Loucy (cell line): Measurements from ENCODE around the gene UNC45B.

ENCODE experiments used
- H2AFZ ChIP-seq: fragments of 200-600 bp; sonication (generic); 2 replicates; pipeline ENCODE4 v1.6.0; 2016; ENCODE audit warnings: antibody characterized with exemption, mild to moderate bottlenecking, low read length, moderate library complexity
- H3F3A ChIP-seq: fragments of 200-600 bp; 2 replicates; pipeline ENCODE4 v1.6.0; 2016; ENCODE audit warnings: antibody characterized with exemption, low read depth, mild to moderate bottlenecking
- H3K27me3 ChIP-seq: fragments of 200-600 bp; sonication (generic); 2 replicates; pipeline ENCODE4 v1.6.1; 2014; ENCODE audit warnings: low read length, mild to moderate bottlenecking; ENCODE audit not compliant: insufficient read depth, poor library complexity, severe bottlenecking
- H3K36me3 ChIP-seq: fragments of 200-600 bp; sonication (generic); 2 replicates; pipeline ENCODE4 v1.6.1; 2016; ENCODE audit warnings: low read length; ENCODE audit not compliant: insufficient read depth
- H3K4me1 ChIP-seq: fragments of 200-600 bp; sonication (generic); 2 replicates; pipeline ENCODE4 v1.5.1; 2014; ENCODE audit warnings: low read length, mild to moderate bottlenecking; ENCODE audit not compliant: insufficient read depth, poor library complexity, severe bottlenecking
- H3K4me2 ChIP-seq: fragments of 200-600 bp; sonication (generic); 2 replicates; pipeline ENCODE4 v1.6.0; 2014; ENCODE audit warnings: antibody characterized with exemption, low read length, low read depth, mild to moderate bottlenecking; ENCODE audit not compliant: poor library complexity, severe bottlenecking
- H3K4me3 ChIP-seq: fragments of 200-600 bp; sonication (generic); 2 replicates; pipeline ENCODE4 v1.5.1; 2014; ENCODE audit warnings: low read length, mild to moderate bottlenecking, mixed read lengths; ENCODE audit not compliant: poor library complexity, severe bottlenecking
- H3K79me2 ChIP-seq: fragments of 200-600 bp; sonication (generic); 2 replicates; pipeline ENCODE4 v1.6.1; 2014; ENCODE audit warnings: low read length; ENCODE audit not compliant: insufficient read depth
- H3K9ac ChIP-seq: fragments of 200-600 bp; sonication (generic); 2 replicates; pipeline ENCODE4 v1.6.0; 2014; ENCODE audit warnings: mild to moderate bottlenecking, low read depth, low read length, moderate library complexity; ENCODE audit not compliant: poor library complexity, severe bottlenecking
- H3K9me2 ChIP-seq: fragments of 200-600 bp; sonication (generic); replicated peaks from 2 replicates; pipeline ENCODE4 v1.6.1; 2016; ENCODE audit warnings: low read depth, low read length, mixed read lengths
- H3K9me3 ChIP-seq: fragments of 200-600 bp; sonication (generic); 2 replicates; pipeline ENCODE4 v1.6.1; 2014; ENCODE audit warnings: mild to moderate bottlenecking, antibody characterized with exemption, low read length, low read depth; ENCODE audit not compliant: insufficient read depth
- H4K20me1 ChIP-seq: fragments of 200-600 bp; sonication (generic); 2 replicates; pipeline ENCODE4 v1.6.0; 2014; ENCODE audit warnings: antibody characterized with exemption, low read length, mild to moderate bottlenecking; ENCODE audit not compliant: insufficient read depth, poor library complexity, severe bottlenecking
- CTCF ChIP-seq: fragments of 200-600 bp; sonication (generic); conservative IDR thresholded peaks from 2 replicates; pipeline ENCODE4 v1.5.1; 2014; ENCODE audit warnings: mild to moderate bottlenecking, antibody characterized with exemption, low read length
- EZH2phosphoT487 ChIP-seq: fragments of 200-600 bp; IDR thresholded peaks from 2 replicates; pipeline ENCODE4 v1.6.1; 2018; ENCODE audit warnings: antibody characterized with exemption, mild to moderate bottlenecking, moderate library complexity, borderline replicate concordance

UNC45B gene

GRCh38 chr17:35218915-35219314, 71.3 kb downstream of the UNC45B start:
- peaks cover 21% of the 10 kb centered on the region for H3K4me1 ChIP-seq

GRCh38 chr17:35222452-35222851, 74.8 kb downstream of the UNC45B start:
- no peak overlapping the region for H3K9ac ChIP-seq
- H3K9me2 ChIP-seq = no peaks in the 10 kb centered on the region
- no peak overlapping the region for H3K4me3 ChIP-seq
- no peaks in the 10 kb centered on the region for H3K79me2 ChIP-seq
- peaks cover 99% of the 10 kb centered on the region for H3K27me3 ChIP-seq
- H3K4me1 ChIP-seq = no peaks in the 10 kb centered on the region
- H2AFZ ChIP-seq = no peak overlapping the region
- no peak overlapping the region for H3K4me2 ChIP-seq
- no peaks in the 10 kb centered on the region for H3K36me3 ChIP-seq
- H3K9me3 ChIP-seq = no peaks in the 10 kb centered on the region
- TF ChIP-seq CTCF (no peak), EZH2phosphoT487 (no peak)
- H3F3A ChIP-seq = no peaks in the 10 kb centered on the region
- no peaks in the 10 kb centered on the region for H4K20me1 ChIP-seq

More at GRCh38 chr17:35218915-35219314, 71.3 kb downstream of the UNC45B start:
- Histone ChIP-seq H3K36me3 (no peaks in the 10 kb centered on the region), H3K4me2 (no peak overlapping the region), H3F3A (no peaks in the 10 kb centered on the region; the same call in 1 of the 2 replicates), H3K79me2 (no peaks in the 10 kb centered on the region), H2AFZ (no peak overlapping the region), H3K9me2 (no peaks in the 10 kb centered on the region), H3K9ac (no peak overlapping the region), H4K20me1 (peaks cover 4% of the 10 kb centered on the region), H3K4me3 (no peak overlapping the region), H3K27me3 (peaks cover 91% of the 10 kb centered on the region), H3K9me3 (no peaks in the 10 kb centered on the region)
- TF ChIP-seq CTCF (no peak), EZH2phosphoT487 (no peak)

GRCh38 chr17:35224436-35224835, 76.8 kb downstream of the UNC45B start:
- Histone ChIP-seq H3K36me3 (no peaks in the 10 kb centered on the region), H4K20me1 (no peaks in the 10 kb centered on the region), H3F3A (no peaks in the 10 kb centered on the region), H3K9ac (no peak overlapping the region), H3K27me3 (peaks cover 99% of the 10 kb centered on the region), H2AFZ (no peak overlapping the region), H3K4me3 (no peak overlapping the region), H3K79me2 (no peaks in the 10 kb centered on the region), H3K4me1 (no peaks in the 10 kb centered on the region), H3K9me3 (no peaks in the 10 kb centered on the region), H3K9me2 (no peaks in the 10 kb centered on the region), H3K4me2 (no peak overlapping the region)
- TF ChIP-seq CTCF (no peak), EZH2phosphoT487 (no peak)
